Activated CD4-positive, alpha-beta T cell treated with anti-CD3 and anti-CD28 coated beads for 48 hours (primary cell): ENCODE results near the gene GABBR2.
"Not testable (repeated sequence)": the region's sequence is repeated elsewhere in the genome, so short reads cannot be mapped to it uniquely, and the experiment has no call there.

Experiments
- DNase-seq: peaks from one replicate; pipeline ENCODE4 v3.0.0-alpha.2; 2020

Gene GABBR2

GRCh38 chr9:98311541-98311940, 397.2 kb downstream of the GABBR2 start:
- no peak for DNase-seq

GRCh38 chr9:98310752-98311392, 397.9 kb downstream of the GABBR2 start:
- no peak for DNase-seq

GRCh38 chr9:98306384-98307145, 402.2 kb downstream of the GABBR2 start:
- DNase-seq = no peak

- DNase-seq = no peak
These were observed 404.4 kb downstream of the GABBR2 start for GRCh38 chr9:98304381-98304780.

GRCh38 chr9:98303633-98304125, 405.1 kb downstream of the GABBR2 start:
- no peak for DNase-seq

GRCh38 chr9:98302938-98303632, 405.6 kb downstream of the GABBR2 start:
- no peak for DNase-seq

GRCh38 chr9:98302150-98302549, 406.6 kb downstream of the GABBR2 start:
- no peak for DNase-seq

- DNase-seq = no peak
These were observed 408.1 kb downstream of the GABBR2 start for GRCh38 chr9:98300611-98301010.

- DNase-seq = no peak
These were observed 410.3 kb downstream of the GABBR2 start for GRCh38 chr9:98298476-98298875.

- no peak for DNase-seq
These were observed 412.9 kb downstream of the GABBR2 start for GRCh38 chr9:98295824-98296223.

GRCh38 chr9:98291820-98292219, 416.9 kb downstream of the GABBR2 start:
- no peak for DNase-seq

- no peak for DNase-seq
These were observed 418.3 kb downstream of the GABBR2 start for GRCh38 chr9:98290411-98290810.

- DNase-seq = no peak
These were observed 419.0 kb downstream of the GABBR2 start for GRCh38 chr9:98289614-98290201.

- DNase-seq = no peak
These were observed 419.9 kb downstream of the GABBR2 start for GRCh38 chr9:98288881-98289280.

GRCh38 chr9:98287384-98287783, 421.4 kb downstream of the GABBR2 start:
- no peak for DNase-seq

GRCh38 chr9:98285446-98285845, 423.3 kb downstream of the GABBR2 start:
- DNase-seq = no peak

- DNase-seq = no peak
These were observed 424.0 kb downstream of the GABBR2 start for GRCh38 chr9:98284754-98285153.

GRCh38 chr9:98283143-98283542, 425.6 kb downstream of the GABBR2 start:
- not testable (repeated sequence) for DNase-seq

- DNase-seq = no peak
These were observed 427.5 kb downstream of the GABBR2 start for GRCh38 chr9:98281281-98281680.

GRCh38 chr9:98280574-98280973, 428.2 kb downstream of the GABBR2 start:
- DNase-seq = no peak

GRCh38 chr9:98280162-98280561, 428.6 kb downstream of the GABBR2 start:
- DNase-seq = no peak

- no peak for DNase-seq
These were observed 431.7 kb downstream of the GABBR2 start for GRCh38 chr9:98276907-98277469.

GRCh38 chr9:98275159-98275558, 433.6 kb downstream of the GABBR2 start:
- DNase-seq = no peak
